PFSK-1 (cell line): ENCODE data around the gene STXBP3.

ENCODE experiments used
- FOXP2 ChIP-seq: optimal IDR thresholded peaks from 2 replicates; pipeline ENCODE3; 2011; ENCODE audit warnings: borderline replicate concordance, control low read depth, inconsistent platforms; ENCODE audit not compliant: insufficient read depth; ENCODE audit errors: extremely low read length, extremely low read depth
- POLR2AphosphoS5 ChIP-seq: IDR thresholded peaks from 2 replicates; pipeline ENCODE4 v1.6.1; 2012; ENCODE audit warnings: low read depth, mild to moderate bottlenecking, control low read depth, low read length, moderate library complexity
- SIN3A ChIP-seq: IDR thresholded peaks from 2 replicates; pipeline ENCODE4 v1.6.1; 2012; ENCODE audit warnings: mild to moderate bottlenecking, low read length, moderate library complexity, borderline replicate concordance; ENCODE audit not compliant: insufficient read depth
- TAF1 ChIP-seq: IDR thresholded peaks from 2 replicates; pipeline ENCODE4 v1.6.1; 2012; ENCODE audit warnings: low read length, control low read depth, borderline replicate concordance; ENCODE audit not compliant: insufficient read depth
- TF ChIP-seq, protein P1 (sequence below), 2 experiments: IDR thresholded peaks; 2 replicates each; pipeline versions ENCODE4 v1.6.1 to v1.8.0; 2011 to 2012; ENCODE audit warnings: low read depth in 2 of 2, low read length in 2 of 2, control low read depth in 1 of 2, inconsistent platforms in 1 of 2, mild to moderate bottlenecking in 1 of 2, moderate library complexity in 1 of 2; ENCODE audit not compliant: insufficient read depth in 1 of 2

STXBP3 gene

DNA sequence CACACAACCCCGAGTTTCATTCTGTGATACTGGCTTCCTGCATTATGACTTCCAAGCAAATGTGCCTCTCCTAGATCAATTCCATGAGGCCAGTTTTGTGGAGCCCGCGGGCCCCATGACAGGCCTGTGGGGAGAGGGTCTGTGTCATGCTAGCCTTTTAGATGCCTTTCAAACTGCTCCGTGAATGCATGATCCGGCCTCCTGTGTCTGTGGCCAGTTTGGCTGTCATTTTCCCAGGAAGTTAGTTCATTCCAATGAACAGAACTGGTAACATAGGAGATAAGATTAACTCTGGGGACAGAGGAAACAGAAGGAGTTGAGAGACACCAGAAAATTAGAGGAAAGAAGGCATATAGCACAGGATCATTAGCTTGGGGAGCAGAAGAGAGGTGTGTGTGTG is 30.5 kb upstream of the STXBP3 start:
- TF ChIP-seq POLR2AphosphoS5 (no peak), TAF1 (no peak), FOXP2 (no peak), SIN3A (no peak)
- TF ChIP-seq, protein P1, sequence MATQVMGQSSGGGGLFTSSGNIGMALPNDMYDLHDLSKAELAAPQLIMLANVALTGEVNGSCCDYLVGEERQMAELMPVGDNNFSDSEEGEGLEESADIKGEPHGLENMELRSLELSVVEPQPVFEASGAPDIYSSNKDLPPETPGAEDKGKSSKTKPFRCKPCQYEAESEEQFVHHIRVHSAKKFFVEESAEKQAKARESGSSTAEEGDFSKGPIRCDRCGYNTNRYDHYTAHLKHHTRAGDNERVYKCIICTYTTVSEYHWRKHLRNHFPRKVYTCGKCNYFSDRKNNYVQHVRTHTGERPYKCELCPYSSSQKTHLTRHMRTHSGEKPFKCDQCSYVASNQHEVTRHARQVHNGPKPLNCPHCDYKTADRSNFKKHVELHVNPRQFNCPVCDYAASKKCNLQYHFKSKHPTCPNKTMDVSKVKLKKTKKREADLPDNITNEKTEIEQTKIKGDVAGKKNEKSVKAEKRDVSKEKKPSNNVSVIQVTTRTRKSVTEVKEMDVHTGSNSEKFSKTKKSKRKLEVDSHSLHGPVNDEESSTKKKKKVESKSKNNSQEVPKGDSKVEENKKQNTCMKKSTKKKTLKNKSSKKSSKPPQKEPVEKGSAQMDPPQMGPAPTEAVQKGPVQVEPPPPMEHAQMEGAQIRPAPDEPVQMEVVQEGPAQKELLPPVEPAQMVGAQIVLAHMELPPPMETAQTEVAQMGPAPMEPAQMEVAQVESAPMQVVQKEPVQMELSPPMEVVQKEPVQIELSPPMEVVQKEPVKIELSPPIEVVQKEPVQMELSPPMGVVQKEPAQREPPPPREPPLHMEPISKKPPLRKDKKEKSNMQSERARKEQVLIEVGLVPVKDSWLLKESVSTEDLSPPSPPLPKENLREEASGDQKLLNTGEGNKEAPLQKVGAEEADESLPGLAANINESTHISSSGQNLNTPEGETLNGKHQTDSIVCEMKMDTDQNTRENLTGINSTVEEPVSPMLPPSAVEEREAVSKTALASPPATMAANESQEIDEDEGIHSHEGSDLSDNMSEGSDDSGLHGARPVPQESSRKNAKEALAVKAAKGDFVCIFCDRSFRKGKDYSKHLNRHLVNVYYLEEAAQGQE (IDR thresholded peaks at IDR 0.05; ENCODE audit: insufficient read depth in 1 of 2, low read depth in 2 of 2, low read length in 2 of 2): no peak

DNA sequence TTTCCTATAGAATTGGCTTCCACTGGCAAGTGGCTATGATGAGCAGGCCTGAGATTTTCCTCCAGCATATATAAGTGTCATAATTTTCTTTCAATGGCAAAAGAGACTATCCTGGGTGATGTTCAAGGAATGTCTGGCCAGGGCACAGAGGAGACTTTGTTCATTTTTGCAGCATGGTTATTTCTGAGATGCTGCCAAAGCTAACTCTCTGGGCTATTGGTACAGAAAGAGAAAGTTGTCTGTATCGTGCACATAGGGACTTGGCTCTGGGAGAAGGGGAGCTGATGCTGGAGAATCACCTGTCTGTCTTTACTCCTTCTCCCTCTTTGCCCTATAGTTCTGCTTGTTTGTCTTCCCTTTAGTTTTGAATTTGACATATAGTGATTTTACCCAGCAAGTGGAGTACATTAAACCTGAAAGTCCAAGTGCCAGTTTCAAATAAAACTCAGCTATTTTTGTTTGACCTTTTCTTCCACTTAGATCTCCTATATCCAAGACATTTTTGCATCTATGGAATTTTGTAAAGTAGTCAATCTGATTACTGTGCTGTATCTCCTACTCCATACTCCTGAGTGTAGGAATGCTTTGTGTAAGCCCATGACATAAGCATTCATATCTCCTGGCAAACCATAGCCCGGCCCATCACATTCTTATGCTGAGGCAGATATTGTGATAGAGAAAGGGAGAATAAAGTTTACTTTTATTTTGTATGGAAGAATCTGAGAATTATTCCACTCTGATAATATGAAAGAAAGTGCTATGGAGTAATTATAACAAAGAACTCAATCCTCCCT is 29.8 kb upstream of the STXBP3 start:
- TF ChIP-seq SIN3A (no peak), TAF1 (no peak), POLR2AphosphoS5 (no peak), FOXP2 (no peak)
- TF ChIP-seq, protein P1 (IDR thresholded peaks at IDR 0.05; ENCODE audit: insufficient read depth in 1 of 2, low read depth in 2 of 2, low read length in 2 of 2): no peak

DNA sequence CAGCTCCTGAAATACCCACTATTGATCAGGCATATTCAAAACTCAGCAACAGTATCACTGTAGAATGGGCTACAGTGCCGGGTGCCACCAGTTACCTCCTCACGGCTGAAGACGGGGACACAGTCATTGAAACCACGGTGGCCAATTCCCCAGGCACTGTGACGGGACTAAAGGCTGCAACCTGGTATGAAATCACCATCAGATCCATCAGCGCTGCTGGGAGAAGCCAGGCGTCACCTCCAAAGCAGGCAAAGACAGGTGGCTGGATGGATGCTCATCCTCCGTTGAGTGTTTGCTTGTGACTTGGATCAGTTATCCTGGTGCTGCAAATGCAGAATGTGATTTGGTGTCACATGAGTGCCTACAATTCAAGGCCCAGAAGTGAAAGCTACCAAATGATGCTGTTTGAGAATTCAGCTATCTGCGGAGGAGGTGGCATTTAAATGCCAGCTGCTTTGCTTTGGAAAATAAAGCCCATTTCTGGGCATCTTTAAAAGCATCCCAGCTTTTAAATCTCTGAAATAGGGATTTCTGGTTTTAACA is 28.6 kb upstream of the STXBP3 start:
- TF ChIP-seq, protein P1 (IDR thresholded peaks at IDR 0.05; ENCODE audit: insufficient read depth in 1 of 2, low read depth in 2 of 2, low read length in 2 of 2): no peak
- TF ChIP-seq FOXP2: no peak
- TF ChIP-seq SIN3A: no peak
- TF ChIP-seq TAF1: no peak
- no peak for TF ChIP-seq POLR2AphosphoS5

DNA sequence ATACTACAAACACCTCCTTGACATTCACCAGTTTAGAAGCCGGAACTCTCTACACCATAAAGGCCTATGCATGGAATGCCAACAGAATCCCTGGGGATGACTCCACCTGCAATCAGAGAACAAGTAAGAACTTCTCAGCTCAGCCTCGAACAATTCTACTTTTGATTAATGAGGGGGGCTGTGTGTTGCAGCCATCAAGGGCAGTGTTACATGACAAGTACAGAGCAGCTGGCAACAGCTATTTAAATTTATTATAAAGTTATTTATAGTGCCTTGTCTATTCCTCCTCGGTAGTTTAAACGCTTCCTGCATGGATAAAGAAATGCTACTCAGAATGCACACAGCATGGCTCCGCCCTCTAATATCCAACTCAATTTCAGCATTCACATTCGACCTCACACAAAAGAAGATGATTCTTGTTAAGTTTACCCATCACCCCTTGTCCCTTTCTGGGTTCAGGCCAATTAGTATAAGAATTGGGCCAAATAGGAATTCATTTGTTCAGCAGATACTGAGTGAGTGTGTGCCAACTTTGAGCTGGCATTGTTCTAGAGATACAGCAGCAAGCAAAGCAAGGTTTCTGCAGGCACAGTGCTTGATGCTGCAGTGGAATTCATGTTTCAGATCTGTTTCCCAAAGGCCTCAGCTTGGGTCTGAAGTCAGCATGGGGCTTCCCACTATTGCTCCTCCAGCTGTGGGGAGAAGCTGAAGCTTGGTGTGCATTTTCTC is 27.4 kb upstream of the STXBP3 start:
- TF ChIP-seq POLR2AphosphoS5: no peak
- no peak for TF ChIP-seq FOXP2

DNA sequence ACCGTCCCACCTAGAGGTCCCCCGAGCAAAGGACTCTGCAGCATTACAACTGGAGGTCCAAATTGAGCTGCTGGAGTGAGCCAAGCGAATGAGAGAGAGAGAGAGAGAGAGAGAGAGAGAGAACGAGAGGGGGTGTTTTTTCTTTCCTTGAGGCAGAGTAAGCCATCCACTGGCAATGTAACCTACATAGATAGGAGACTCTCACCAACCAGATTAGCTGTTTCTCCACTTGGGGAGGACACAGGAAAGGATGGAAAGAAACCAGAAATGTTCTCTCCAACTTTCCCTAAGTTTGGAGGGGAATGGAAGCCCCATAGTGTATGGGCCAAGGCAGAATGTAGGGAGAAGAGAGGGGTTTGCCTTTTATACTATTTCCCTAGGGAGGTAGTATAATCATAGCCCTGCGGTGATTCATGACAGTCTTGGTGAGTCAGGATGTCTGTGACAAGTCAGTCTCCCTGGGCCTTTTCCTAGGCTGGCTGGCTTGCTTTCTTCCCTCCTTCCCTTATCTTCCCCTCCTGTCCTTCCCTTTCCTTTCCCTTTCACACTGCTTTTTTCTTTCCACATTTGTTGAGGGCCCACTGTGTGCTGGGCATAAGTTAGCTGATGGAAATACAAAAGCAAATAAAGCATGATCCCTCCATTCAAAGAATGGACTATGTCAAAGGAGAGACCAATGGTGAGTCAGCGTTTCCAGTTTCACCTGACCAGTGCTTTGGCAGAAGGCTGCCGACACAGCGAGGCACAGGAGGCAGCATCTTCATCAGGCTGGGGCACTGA is 26.6 kb upstream of the STXBP3 start:
- TF ChIP-seq SIN3A: no peak
- no peak for TF ChIP-seq FOXP2
- TF ChIP-seq TAF1: no peak
- TF ChIP-seq POLR2AphosphoS5: no peak
- TF ChIP-seq, protein P1 (IDR thresholded peaks at IDR 0.05; ENCODE audit: insufficient read depth in 1 of 2, low read depth in 2 of 2, low read length in 2 of 2): no peak
